COLO668 (cell line): ENCODE measurements around the gene CLIP3.
"Not testable (repeated sequence)": the region's sequence is repeated elsewhere in the genome, so short reads cannot be mapped to it uniquely, and the experiment has no call there.

Experiments used
- DNase-seq: peaks from one replicate; lab custom pipeline; 2025; ENCODE audit not compliant: unreplicated experiment; lab: John Stamatoyannopoulos, UW

The CLIP3 gene

GRCh38 chr19:36009220-36009619, 23.5 kb downstream of the CLIP3 start:
- peak; percentile 84 for DNase-seq

- peak; percentile 50 for DNase-seq
These were observed 24.2 kb downstream of the CLIP3 start, which contains the start of gene SYNE4 for GRCh38 chr19:36008336-36008978. TSS of gene SYNE4 (minus strand) at chr19:36008813. CDS start at chr19:36008681, 132 bp downstream.

- no peak for DNase-seq
These were observed 25.7 kb downstream of the CLIP3 start for GRCh38 chr19:36006955-36007354.

GRCh38 chr19:36003284-36003683, 29.4 kb downstream of the CLIP3 start:
- DNase-seq, result no peak

GRCh38 chr19:36001605-36002004, 31.1 kb downstream of the CLIP3 start:
- no peak for DNase-seq

GRCh38 chr19:35996777-35997176, 35.9 kb downstream of the CLIP3 start:
- no peak for DNase-seq

- DNase-seq, result peak; percentile 96
These were observed 37.4 kb downstream of the CLIP3 start, which contains the start of gene SDHAF1 for GRCh38 chr19:35995048-35995993. TSS of gene SDHAF1 (plus strand) at chr19:35995188. CDS start at chr19:35995275, 87 bp downstream.

GRCh38 chr19:35993923-35994598, 38.6 kb downstream of the CLIP3 start:
- peak; percentile 10 for DNase-seq

GRCh38 chr19:35992907-35993765, 39.5 kb downstream of the CLIP3 start:
- no peak for DNase-seq

GRCh38 chr19:35991731-35992450, 40.8 kb downstream of the CLIP3 start:
- DNase-seq, result no peak

GRCh38 chr19:35990771-35991730, 41.6 kb downstream of the CLIP3 start:
- no peak for DNase-seq

GRCh38 chr19:35990156-35990555, 42.5 kb downstream of the CLIP3 start:
- DNase-seq, result no peak

GRCh38 chr19:35988824-35989223, 43.8 kb downstream of the CLIP3 start:
- DNase-seq, result no peak

- DNase-seq, result no peak
These were observed 45.1 kb downstream of the CLIP3 start for GRCh38 chr19:35987571-35987896.

GRCh38 chr19:35986664-35987570, 45.8 kb downstream of the CLIP3 start:
- DNase-seq, result peak; percentile 52

GRCh38 chr19:35986111-35986510, 46.6 kb downstream of the CLIP3 start:
- DNase-seq, result no peak

- no peak for DNase-seq
These were observed 49.5 kb downstream of the CLIP3 start for GRCh38 chr19:35983177-35983576.

- not testable (repeated sequence) for DNase-seq
These were observed 51.7 kb downstream of the CLIP3 start for GRCh38 chr19:35980997-35981396.
